KBM-7 (cell line): ENCODE measurements around the gene TTC21A.
A peak's percentile ranks its signal among the peaks of the same experiment; 100 is the strongest.

Source experiments
- DNase-seq: peaks from one replicate; pipeline ENCODE4 v3.0.0-alpha.2; 2015
- in situ Hi-C: fragments of 300-500 bp; cut with MboI; formaldehyde crosslinking; loops from 2 replicates; pipeline ENCODE4 v1.14.3; 2020; ENCODE audit warnings: low sequenced_read_pairs, low pct_unique_long_range_greater_than_20kb, mixed read lengths

Gene TTC21A

DNA sequence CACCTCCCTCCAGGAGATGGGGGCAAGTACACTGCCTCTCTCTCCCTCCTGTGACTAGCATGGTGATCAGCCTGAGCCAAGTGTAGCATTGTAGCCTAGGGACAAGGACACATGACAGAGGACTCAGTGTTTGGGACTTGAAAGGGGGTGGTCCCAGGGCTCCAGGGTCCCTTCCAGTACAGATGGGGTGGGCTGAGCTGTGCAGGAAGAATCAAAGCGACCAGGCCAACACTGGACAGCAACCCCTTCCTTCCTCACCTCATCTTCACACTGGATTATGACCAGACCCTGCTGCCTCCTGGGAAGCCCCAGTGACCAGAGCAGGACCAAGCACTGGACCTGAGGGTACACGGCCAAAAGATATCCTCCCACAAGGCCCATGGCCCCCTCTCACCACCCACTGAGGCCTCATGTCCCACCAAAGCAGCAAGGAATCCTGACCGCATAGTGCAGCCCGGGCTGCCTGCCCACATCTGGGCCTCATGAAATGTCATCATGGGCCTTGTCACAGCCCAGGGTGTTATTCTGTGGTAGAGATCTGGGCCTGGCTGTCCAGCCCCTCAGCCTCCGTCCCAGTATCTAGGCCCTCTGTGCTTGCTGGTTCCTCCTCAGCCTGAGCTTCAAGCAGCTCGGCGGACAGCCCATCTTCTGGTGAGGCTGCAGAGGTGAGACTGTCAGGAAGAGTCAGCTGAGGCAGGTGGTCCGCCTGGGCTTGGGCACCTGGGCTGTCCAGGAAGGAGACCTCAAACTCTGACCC lies 9.6 kb upstream of the TTC21A start:
- no peak for DNase-seq
- in situ Hi-C loops, result no loop called here

DNA sequence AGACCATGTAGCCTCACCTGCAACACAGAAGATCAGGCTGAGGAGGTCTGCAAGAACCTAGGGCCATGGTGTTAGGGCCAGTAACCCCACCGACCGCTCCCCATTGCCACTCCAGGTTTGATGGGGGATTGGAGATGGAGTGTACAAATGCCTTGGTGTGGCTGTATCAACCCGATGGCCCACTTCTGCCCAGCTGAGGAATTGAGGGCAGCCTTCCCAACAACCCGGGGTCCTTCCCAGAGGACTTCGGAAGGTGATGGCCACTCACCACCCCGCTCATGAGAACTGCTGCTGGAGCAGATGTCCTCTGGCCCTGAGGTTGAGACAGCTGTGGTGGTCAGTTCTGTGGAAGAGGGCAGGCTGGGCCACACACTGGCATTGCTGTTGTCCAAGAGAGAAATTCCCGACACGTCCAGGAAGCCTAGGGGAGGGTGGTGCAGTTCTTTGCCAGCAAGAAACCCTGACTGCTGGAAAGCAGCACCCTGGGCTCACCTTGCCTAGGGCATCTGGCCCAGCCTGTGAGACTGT lies 8.9 kb upstream of the TTC21A start:
- in situ Hi-C loops, result no loop called here
- no peak for DNase-seq

DNA sequence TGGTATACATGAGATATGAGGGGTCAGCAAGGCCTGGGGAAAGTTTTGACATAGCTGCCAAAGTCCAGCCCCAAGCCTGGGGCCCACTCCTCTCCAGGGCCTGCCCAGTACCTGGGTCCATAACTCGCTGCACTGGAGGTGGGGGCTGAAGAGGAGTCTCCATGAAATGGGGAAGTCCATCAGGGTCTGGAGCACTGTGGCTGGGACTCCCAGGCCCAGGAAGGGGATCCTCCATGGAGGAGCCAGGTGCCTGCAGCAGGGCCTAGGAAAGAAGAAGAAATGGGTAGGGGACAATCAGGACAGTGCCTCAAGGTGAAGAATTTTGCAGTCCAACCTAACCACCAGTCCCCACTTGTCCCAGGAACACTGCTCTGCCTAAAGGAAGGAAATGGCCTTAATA lies 8.2 kb upstream of the TTC21A start:
- no peak for DNase-seq
- in situ Hi-C loops, result no loop called here

DNA sequence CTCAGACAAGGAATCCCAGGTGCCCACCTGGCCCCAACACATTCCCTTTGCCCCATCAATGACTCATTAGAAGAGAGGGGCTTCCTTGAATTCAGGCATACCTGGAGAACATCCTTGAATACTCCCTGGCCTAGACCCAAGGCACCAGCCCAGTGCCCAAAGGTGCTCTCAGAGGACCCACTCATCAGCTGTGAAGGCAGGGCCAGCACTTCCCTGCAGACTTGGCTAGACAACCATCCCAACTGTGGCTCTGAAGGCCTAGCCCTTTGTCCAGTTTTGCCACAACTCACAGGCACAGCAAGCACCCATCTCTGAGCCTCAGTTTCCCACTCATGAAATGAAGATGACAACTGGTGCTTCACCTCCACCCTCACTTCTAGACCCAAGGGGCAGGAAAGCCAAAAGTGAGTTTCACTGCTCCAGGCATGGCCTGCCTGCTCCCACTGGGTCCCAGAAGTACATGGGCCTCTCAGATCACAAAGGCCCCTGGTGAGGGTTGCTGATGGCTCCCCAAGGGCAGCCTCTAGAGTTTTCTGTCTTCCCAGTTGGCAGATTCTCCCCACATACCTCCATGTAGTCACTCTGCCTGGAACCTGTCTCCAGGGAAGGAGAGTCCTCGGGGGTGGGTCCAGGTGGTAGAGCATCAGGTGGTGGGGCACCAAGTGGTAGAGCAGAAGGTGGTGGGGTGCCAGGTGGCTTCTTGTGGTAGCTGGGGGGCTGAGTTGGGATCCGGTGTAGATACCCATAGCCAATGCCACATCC lies 7.6 kb upstream of the TTC21A start:
- no peak for DNase-seq
- in situ Hi-C loops, result no loop called here

DNA sequence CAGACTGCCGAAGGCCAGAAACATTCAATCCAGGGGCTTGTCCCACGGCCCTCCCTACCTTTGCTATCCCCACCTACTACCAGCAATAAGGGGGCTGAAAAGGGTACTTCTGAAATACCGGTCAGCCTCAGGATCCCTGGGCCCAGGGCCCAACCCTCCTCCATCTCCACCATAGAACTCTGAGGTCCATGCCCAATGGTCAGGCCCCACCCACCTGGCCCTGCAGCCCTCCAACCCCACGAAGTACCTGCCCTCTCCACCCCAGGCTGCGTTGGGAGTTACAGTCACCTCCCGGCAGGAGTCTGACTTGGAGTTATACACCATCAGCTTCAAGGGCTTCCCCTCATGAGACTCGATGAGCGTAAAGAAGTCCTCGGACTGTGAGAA lies 7.0 kb upstream of the TTC21A start:
- in situ Hi-C loops, result no loop called here
- no peak for DNase-seq

DNA sequence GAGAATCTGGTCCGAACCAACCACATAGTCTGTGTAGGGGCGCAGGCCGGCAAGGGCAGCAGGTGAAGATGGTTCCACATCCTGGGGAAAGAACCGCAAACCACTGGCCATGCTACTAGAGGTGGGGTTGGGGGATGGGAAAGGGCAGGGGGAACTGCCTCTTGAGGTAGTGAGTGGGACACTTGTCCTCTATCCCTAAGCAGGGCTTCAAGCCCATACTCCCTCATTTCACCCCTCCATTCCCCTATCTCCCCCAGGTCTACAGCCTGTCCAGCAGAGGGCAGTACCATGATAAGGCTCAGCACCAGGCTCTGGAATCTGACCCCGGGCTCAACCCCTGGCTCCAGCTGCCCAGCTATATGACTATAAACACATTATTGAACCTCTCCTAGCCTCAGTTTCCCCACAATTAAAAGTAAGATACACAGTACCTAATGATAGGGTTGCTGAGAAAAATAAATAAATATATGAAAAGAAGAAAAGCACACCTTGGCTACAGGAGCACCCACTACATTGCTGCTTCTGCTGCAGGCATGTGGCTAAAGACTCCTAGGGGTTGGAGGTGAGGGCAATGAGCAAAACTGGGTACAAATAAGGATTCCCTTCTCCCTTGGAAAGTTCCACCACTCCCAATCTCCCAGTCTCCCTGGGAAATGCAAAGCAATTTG lies 6.3 kb upstream of the TTC21A start:
- in situ Hi-C loops, result no loop called here
- DNase-seq, result peak; percentile 47

DNA sequence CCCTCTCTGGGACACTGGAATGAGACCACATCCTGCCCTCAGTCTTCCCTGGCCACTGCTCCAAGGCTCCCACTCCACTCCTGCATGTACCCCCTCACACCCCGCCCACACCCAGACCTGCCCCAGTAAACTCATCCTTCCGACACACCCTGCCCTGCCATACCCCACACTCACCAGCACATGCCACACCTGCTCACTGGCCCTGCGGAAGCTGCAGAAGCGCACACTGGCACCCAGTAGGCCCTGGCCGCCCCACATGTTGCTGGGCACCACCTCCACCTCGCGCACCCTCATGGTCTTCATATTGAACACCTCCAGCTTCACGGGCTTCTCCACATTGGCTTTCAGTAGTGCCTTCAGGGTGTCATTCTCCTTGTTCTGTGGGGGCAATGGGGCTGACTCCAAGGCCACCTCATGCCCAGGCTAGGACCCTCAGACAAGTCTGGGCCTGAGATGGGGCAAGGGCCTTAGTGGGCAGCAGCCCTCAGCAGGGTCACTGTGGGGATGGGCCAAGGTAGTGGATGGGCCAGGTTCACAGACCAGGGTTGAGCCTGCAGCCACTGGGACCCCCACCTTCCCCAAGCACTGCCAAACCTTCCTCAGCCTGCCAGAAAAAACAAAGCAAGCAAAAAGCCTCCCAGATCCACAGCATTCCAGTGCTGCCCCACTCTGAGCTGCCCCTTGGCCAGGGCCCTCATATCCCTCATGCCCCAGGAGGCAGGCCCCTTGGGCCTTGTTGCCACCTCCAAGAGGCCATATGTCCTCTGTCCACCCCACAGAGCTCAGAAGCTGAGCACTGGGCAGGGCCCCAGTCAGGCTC lies 4.8 kb upstream of the TTC21A start:
- in situ Hi-C loops, result no loop called here
- no peak for DNase-seq

DNA sequence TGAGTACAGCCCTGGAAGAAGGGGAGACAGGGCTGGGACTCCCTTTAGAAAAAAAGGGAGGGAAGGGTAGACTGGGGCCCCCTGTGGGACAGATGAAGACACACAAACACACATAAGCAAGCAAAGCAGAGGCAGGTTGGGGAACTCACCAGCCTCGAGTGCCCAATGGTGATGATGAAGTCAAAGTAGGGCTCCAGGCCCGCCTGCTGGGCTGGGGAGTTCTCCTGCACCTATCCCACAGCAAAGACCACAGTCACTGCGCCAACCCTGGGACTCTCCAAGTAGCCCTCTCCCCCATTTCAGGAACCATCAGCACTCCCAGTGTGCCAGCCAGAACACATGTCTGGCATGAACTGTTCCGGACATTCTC lies 4.2 kb upstream of the TTC21A start:
- DNase-seq, result peak; percentile 30
- in situ Hi-C loops, result no loop called here

DNA sequence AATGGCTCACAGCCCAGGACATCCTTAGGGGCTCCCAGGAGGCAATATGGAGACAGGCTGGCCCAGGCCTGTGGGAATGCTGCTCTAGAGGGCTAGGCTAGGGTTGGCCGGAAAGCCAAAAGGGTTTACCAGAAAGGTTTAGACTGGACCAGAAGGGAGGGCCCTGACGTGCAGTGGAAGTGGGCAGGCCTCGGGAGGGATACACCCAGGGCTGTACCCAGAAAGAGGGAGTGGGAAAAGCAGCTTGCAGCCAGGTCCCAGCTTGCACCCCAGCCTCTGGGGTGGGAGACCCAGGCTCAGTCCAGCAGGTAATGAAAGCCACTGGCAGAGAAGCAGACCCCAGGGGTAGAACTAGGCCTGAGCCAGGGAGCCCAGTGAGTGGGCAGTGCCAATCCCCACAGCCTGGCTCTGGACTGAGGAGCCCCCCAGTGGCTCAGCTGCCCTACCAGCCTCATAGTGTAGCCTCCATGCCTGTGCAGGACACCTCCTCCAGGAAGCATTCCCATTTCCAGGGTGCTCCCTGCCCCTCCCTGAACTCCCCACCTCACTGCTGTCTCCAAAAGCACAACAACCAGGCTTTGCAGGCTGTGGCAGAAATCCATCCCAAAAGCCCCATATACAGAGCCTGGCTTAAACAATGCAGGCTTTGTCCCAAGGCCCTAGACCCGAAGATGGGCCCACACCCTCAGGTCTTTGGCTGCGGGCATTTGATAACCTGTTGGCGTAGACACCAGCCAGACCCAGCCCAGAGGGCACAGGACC lies 3.5 kb upstream of the TTC21A start:
- no peak for DNase-seq
- in situ Hi-C loops, result no loop called here

DNA sequence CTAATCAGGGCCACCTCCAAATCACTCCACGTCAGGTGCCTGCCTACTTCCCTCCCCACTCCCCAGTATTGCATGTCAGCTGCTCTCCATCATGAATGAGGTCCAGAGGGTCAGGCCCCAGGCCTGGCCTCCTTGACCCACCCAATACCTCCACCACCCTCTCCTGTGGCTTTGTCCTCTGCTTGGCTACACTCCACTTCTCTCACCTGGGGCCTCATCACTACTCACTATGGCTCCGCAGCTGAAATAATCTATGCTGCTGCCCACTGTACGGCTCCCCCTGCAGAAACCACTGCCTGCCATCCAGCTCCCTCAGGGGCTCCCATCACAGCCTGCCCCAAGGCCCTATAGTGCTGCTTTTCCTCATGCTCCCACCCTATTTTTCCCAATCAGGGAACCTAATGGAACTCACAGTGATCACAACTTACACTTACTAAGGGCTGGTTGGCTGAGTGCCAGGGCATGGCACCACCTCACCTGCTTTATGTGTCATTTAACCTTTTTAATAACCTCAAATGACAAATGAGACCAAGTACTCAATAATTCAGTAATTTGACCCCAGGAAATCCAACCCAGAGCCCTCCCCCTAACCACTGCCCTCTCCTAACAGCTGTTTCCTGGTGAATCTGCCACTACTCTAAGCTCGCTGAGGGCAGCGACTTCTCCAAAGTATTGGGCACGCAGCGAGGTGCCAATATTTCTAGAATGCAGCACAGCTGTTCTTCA lies 2.4 kb upstream of the TTC21A start:
- peak; percentile 29 for DNase-seq
- in situ Hi-C loops, result no loop called here

DNA sequence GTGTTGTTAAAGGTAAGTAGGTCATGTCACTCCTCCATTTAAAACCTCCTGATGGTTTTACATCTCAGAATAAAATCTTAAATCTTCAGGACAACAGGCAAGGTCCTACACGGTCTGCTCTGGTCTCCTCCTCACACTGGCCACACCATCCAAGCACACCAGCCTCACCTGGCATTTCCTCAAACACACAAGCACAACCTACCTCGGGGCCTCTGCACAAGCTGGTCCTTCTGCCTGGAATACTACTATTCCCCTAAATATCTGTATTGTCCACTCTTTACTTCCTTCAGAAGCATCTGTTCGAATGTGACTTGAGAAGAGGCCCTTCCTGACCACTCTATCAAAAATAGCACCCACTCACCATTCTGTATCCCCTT lies 1.8 kb upstream of the TTC21A start:
- DNase-seq, result no peak

DNA sequence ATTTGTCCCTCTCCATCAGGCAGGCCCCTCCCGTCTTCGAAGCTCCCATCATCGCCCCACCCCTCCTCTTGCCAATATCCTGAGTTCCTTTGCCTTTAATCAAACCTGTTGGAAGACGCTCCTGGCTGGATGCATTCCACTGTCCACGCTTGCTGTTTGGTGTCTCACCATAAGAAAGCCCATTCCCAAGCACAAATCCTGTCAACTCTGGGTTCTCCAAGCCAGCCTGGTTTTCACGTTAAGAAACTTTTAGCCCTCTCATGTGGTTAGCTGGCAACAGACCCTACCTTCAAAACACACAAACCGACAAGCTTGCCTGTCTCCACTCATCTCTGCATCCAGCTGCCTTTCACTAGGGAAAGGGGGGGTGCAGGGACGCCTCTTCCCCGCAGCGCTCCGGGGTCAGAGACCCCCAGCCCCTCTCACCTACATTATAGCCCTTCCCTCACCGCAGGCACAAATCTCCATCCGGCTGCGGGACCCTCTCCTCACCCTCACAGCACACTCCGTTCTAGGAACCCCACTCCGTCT lies 1.1 kb upstream of the TTC21A start:
- in situ Hi-C loops, result no loop called here
- DNase-seq, result peak; percentile 16

More for the DNA sequence above, 1.8 kb upstream of the TTC21A start:
- in situ Hi-C loops, result no loop called here

DNA sequence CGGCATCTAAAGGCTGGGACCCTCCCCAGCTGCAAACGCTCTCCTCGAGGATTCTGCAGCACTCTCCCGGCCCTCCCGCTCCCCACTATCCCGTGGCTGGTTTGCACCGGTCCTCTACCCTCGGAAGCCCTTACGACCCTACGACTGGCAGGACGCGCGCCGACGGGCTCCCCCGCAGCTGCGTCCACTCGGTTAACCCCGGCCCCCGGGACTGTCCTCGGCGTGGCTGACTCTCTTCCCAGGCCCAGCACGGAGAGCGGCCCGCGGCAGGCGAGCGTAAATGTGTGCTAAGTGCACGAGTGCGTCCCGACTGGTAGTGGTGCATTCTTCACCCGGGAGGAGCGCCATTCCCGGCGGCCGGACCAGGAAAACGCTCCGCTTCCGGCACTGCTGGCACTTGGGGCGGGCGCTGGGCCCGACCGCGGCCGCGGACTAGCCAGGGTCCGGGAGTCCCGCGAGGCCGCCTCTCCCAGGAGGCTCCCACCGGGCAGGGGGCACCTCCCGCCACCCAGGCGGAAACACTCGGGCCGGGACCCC lies 561 bp upstream of the TTC21A start:
- in situ Hi-C loops, result no loop called here
- peak; percentile 28 for DNase-seq

DNA sequence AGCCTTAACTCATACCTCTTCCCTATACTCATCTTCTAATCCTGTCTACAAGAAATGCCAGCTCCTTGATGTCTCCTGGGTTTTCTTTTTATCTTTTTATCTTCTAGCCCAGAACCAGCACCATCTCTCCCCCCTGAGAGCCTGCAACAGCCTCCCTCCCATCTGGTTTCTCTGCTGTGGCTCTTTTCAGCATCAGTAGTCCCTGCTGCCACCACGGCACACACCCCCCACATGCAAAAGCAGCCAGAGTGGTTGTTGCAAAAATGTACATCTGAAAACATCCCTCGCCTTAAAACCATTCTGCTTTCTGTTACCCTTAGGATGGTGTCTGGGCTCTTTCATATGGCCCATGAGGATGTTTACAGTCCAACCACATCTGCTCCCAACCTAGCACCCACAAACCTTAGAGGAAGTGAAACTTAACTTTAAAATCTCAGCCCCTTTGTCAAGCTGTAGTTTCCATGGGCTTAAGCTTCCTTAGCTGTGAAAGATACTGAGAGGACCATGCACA lies 775 bp downstream of the TTC21A start:
- in situ Hi-C loops, result no loop called here

DNA sequence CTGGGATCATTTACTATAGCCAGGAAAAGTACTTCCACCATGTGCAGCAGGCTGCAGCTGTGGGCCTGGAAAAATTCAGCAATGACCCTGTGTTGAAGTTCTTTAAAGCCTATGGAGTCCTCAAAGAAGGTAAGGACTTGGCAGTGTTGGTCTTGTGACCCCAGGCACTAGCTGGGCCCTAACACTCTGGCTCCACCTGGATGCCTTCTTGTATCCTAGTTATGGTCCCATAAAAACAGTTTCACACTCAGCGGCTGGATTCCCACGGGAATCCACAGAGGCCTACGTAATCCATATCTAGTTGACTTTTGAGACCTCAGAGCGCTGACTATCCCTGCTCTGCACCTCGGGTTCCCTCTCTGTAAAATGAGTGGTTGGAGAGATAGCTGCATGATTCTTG lies 1.6 kb downstream of the TTC21A start:
- in situ Hi-C loops, result no loop called here
- DNase-seq, result no peak

More for the DNA sequence above, 775 bp downstream of the TTC21A start:
- DNase-seq, result peak; percentile 20

DNA sequence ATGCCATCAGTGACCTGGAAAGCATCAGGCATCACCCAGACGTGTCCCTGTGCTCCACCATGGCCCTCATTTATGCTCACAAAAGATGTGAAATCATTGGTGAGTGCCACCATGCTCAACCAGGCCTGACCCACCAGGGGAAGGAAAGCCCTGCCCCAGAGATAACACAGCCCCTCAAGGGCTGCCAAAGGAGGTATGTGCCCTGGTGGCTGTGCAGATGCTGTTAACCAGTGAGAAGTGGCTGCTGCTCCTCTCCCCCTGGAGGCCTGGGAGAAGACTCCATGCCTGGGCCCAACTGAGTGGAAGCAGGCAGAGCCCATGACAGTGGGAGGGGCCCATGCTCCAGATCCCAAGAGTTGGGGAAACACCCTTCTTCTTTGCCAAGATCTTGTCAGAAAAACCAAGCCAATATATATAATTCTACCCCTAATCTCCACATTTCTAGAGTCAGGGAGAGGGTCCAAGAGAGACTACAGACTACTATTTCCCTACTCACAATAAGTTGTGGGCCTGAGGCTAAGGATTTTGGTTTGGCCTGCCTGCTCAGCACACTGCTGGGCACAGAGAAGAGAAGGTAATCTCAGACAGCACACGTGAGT lies 2.7 kb downstream of the TTC21A start:
- no peak for DNase-seq
- in situ Hi-C loops, result no loop called here

DNA sequence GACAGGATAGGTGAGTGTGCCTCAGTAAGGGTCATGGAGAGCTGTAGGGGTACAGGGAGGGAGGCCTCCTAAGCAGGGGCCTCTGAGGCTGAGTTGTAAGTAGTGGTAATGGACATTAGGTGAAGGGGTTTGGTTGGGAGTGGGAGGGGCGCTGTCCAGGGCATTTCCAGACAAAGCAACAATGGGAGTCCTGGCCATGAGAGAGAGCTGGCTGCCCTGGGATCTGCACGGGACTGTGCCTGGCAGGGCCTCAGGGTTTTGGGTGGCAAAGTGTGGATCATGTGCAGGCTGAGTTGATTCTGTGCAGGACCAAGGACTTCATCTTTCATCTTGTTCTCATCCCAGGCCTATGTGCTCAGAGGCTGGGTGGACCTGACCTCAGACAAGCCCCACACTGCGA lies 4.6 kb downstream of the TTC21A start:
- in situ Hi-C loops, result no loop called here

More for the DNA sequence above, 4.6 kb downstream of the TTC21A start:
- no peak for DNase-seq
